Prostate gland (tissue), 1 donor: ENCODE results near the gene NXPH4.

Source experiments
- POLR2A ChIP-seq: fragments of 450-650 bp; IDR thresholded peaks from one replicate; pipeline ENCODE4 v1.6.1; 2016; ENCODE audit warnings: antibody characterized with exemption, mild to moderate bottlenecking
- POLR2AphosphoS5 ChIP-seq: sonication (generic); formaldehyde crosslinking; IDR thresholded peaks from one replicate; pipeline ENCODE4 v1.6.1; 2017; ENCODE audit warnings: antibody characterized with exemption

GRCh38 chr12:57176846-57177245 is 39.7 kb upstream of the NXPH4 start:
- TF ChIP-seq POLR2A (no peak), POLR2AphosphoS5 (no peak)
